NOMO-1 (cell line): ENCODE results near the gene CDC42EP3.
A peak's percentile ranks its signal among the peaks of the same experiment; 100 is the strongest.

ENCODE experiments used
- DNase-seq, 2 experiments: peaks; one replicate each; lab custom pipeline; 2025; ENCODE audit not compliant: unreplicated experiment in 2 of 2; lab: John Stamatoyannopoulos, UW

Gene CDC42EP3

DNA sequence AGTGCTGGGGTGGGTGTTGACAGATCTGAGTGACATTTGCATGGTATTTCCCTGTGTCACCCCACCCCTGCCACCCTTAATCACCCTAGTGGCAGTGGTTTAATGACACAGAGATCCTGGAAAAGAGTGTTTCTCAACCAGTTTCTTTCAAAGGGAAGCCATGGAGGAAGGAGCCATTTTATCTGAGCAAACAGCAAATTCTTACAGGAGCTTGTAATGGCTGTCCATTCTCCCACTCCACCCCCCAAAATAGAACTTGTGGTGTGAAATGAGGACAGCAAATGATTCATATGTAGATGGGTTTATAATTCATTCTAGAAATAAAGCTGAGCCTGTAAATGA lies 51.5 kb downstream of the CDC42EP3 start:
- no peak for DNase-seq

DNA sequence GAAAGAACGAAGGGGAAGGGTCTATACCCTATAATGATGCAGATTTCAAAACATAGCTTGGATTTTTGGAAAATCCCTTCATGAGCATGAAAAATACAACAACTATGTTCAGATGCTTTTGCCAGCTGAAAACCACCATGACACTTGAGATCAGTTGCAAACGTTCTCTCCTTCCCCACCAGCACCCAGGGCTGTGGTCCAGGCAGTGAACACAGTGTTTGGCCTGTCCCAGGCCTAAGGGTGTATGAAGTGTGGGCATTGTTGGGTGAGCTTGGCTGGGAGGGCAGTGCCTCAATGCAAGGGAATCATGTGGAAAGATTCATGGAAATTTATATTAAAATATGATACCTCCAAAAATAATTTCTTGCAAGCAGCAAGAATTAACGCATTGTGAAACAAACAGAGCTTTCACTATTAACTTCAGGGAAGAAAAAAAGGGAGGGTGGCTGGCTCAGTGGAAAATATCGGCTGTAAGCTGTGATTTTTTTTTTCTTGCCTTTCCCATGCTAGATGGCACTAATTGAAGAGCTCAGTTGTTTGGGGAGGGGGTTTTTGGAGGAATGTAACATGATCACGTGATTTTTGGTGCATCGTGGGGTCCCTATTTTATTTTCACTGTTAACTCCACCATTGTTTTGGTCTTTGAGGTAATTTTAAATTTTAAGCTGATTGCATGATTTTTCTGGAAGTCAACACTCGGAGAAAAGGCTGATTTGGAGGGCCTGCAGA lies 52.0 kb downstream of the CDC42EP3 start:
- no peak for DNase-seq

DNA sequence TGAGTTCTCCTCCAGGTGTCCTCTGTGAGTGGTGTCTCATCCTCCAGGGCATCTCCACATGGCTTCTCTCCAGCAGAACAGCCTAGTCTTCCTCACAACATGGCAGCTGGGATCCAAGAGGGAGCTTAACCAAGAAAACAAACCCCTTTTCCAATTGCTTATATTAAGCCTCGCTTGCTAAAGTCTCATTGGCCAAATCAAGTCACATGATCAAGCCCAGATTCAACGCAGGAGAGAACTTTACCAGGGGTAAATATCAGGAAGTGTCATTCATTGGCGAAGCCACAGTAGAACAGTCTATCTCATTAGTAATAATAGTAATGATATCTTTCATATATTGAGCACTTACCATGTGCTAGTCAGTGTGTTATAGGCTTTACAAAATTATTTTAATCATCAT lies 53.1 kb downstream of the CDC42EP3 start:
- no peak for DNase-seq

DNA sequence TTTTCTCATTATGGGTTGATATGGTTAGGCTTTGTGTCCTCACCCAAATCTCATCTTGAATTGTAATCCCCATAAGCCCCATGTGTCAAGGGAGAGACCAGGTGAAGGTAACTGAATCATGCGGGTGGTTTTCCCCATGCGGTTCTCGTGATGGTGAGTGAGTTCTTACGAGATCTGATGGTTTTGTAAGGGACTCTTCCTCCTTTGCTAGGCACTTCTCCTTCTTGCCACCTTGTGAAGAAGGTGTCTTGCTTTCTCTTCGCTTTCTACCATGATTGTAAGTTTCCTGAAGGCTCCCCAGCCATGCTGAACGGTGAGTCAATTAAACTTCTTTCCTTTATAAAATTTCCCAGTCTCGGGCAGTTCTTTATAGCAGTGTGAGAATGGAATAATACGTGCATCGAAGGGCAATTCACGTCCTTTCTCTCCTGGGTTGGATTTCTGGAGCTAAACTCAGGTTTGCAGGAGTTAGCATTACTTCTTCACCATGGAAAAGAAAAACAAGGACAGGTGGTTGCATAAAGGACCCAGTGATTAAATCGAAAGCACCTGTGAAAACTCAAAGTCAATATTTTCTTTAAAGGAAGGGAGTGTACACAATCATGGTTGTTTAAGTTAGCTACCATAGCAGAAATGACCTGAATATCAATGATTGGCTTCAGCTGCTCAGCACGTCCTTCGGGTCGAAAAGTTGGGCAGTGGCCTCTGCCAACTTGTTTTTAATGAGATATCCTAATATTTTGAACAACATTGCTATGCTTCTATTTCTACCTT lies 54.1 kb downstream of the CDC42EP3 start:
- peak in 1 of 2 experiments; percentile 19 for DNase-seq

DNA sequence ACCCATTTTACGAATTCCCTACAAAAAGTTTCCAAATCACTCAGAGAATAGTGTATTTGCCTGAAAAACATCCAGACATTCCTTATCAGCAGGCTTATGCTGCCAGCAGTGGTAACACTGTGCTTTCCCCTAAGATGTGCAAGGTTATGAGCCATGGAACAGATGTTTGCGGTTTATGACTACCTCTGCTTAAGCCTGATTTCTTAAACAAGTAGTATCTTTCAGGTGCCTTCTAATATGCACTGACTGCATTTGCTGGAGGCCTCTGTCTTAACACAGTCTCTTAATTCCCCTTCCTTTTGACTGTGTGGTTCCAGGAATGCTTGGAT lies 54.8 kb downstream of the CDC42EP3 start:
- no peak for DNase-seq

DNA sequence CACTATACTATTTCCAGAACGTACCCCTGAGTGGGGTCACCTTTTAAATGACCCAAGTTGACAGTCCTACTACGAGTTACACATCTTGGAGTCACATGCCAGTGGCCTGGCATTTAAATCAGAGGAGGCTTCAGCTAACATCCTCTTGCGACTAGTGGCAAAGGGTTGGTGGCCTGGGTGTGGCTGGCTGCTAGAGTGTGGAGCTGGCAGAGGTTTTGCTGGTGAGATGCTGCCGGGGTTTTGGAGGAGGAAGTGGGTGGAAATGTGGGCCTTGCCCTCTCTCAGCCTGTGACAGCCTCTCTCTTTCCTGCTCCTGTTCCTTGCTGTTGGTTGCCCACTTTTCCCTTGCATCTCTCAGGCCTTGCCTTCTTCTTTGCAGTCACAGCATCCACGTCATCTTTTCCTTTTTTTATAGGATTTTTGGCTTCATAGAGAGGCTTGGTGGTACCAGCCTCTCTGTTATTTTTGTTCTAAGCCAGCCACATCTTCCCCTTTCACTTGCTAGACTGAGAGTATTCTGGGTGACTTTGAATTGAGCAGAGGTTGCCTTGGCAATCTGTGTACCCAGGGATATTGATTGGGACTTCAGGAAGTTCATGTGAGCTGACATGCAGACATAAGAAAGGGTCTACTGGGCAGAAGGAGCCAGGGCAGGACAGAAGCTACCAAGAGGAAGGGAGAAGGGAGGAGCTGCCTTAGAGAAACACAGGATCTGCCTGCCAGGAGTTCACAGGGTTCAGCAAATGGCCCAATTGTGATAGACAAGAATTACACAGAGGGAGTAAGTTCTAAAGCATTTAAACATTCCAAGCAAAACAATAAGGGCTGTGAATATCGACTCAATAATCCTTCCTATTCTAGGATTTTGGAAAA lies 55.4 kb downstream of the CDC42EP3 start:
- DNase-seq = peak; percentile 65 to 79

DNA sequence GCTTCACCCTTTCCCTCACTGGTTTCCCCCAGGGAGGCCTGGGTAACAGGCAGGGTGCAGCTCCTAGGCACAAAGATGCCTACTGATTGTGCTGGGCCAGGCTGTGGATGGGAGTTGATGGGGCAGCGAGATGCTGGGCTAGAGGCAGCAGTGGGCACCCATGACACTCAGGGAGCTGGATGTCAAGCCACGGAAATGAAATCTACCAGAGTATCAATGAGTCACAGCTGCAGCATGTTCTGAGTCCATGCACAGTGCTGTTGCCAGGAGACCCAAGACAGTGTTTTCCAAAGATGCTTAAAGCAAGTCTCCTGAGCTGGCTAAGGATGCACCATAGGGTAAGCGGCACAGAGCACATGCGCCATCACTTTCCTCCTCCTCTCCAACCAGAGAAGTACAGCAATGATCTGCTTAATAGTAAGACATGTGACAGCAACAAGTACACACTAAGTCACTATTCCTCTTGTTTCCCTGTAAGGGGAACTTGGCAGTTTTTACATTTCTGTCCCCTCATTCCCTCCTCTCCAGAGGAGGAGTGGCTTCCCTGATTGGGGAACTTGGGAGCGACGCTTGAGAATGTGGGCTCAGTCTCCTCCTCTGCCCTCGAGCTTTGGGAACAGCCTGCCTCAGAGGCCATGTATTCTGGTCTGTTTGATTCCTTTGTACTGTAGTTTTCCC lies 57.2 kb downstream of the CDC42EP3 start:
- no peak for DNase-seq

DNA sequence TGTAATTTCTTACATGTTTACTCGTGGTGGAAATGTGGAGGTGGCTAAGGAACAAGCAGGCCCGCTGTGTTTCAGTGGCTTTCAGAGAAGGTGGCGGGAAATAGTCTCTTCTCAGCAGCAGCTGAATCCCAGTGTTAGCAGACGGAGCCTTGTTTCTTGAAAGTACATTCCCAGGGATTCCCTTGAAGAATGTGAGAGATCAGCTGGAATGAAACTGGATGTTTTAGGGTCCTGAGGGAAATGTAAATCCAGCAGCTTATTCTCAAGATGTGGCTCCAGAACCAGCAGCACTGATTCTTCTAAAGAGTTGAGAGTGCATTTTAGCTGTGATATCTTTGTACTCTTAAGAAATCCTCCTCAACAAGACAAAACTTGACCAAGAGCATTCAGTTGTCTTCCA lies 59.1 kb downstream of the CDC42EP3 start:
- DNase-seq = no peak

DNA sequence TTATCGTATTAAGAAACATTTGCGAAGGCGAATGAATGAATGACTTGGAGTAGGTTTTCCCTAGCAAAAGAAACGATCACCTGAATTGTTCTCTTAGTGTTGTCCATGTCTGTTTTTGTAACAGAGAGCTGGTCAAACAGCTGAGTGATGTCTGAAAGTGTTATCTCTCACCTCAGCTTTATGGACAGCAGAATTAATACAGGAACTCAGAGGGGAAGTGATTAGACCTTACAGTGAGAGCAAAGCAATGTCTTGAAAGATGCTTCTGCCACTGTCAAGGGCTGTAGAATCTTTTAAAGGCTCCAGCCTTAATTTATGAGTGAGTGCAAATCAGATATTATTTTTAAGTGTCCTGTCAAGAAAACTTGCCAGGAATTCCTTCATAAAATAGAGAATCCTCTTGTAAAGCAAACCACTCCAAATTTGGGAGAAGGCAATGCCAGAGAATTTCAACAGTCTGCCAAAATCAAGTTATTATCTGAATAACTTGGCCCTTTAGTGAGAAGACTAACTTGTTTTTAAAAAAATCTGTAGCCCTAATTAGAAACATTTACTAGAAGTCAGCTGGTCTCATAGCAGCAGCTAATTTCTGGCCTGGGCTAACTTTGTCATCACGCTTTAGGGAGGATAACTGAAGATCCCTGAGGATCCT lies 60.7 kb downstream of the CDC42EP3 start:
- DNase-seq = no peak

DNA sequence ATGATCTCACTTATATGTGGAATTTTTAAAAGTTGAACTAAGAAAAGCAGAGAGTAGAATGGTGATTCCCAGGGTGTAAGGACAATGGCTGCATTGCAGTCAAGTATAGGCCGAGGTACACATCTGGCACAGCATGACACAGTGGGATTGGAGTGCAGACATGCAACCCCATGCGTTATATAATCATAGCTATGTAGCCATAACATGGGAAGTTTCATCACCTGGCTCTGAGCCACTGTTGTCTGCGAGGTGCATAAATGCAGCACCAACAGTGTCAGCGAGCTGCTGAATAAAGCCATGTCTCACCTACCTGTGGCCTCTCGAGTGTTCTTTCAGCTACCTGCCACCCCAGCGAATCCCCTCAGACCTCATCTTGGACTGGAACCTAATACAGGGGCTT lies 61.7 kb downstream of the CDC42EP3 start:
- DNase-seq = no peak

DNA sequence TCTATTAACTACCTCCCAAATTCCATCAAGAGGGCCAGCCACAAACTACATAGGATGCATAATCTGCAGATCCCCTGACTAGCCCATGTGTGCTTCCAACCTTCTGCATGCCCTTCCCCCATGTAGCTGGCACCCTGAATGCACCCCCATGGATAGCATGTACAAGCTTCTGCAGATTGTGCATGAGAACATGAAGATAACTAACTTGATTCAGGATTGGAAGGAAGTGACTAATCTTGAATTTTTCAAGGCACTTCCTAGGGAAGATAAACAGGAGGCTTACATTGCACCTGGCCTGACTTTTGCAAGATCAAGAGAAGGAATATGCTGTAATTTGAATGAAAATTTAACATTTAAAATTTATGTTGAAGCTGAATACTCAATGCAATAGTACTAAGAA lies 66.7 kb downstream of the CDC42EP3 start:
- no peak for DNase-seq

DNA sequence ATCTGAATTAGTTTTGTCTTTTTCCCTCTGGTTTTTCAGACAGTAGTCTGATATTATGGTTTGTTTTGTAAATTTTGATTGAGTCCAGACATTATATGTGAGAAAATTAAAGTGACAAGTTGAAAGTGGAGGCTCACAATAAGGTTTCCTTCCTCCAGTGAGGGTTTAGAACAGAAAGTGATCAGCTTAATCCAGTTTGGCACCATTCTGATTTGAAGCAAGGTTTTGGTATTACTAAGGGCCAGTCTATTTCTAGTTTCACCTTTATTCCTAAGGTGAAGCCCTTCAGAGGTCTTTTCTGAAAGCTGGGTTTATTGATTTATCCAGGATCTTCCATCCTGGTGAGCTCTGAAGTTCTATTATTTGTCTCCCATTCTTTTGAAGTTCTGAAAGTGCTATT lies 68.7 kb downstream of the CDC42EP3 start:
- no peak for DNase-seq

DNA sequence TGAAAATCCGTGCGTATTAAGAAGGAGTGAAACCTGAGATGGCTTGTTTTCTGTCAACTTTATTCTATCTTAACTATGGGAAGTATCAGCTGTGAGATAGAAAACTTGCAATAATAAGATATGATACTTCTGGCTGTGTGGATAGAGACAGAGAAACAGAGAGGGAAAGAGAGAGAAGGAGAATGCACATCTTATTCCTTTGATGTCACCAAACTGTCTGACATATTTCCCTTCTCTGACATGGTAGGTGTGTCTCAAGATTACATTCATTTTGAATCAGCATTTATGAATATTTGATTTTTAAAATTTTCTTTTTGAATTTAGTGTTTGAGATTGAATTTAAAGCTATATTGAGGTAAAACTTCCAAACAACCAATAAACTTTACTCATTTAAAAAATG lies 69.4 kb downstream of the CDC42EP3 start:
- DNase-seq = no peak

DNA sequence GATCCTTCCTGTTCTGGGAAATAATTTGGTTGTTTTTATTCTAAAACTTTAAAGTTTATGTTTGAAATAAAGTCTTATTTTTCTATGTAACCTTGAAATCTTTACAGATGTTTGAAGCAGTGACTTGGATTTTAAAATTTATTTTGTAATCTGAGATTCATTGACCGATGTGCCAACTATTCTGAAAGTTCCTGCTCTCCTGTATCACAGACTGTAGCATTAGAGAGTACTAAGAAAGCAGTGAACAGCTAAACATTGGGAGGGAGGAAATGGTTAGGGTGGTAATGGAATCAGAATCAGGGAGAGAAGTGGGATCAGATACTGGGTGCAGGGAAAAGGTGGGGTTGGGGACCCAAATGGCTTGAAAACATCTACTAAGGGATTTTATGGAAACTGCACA lies 69.9 kb downstream of the CDC42EP3 start:
- no peak for DNase-seq

DNA sequence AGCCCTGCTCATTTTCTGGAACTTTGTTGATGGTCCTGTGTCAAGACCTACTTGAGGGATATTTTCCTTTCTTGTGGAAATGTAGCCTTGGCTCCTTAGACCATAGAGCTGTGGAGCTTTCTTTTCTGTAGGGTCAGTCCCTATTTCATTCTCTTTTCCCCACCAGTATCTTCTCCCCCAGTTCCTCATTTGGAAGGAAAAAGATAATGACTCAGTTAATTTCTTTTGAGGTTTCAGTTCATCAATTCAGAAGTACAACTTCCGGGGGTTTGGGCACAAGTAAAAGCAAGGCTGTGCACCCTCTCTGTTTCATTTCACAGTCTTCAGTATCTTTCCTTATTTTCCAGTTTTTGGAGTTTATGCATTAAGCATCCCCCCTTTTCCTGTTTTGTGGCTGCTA lies 70.7 kb downstream of the CDC42EP3 start:
- DNase-seq = peak; percentile 81 to 88

DNA sequence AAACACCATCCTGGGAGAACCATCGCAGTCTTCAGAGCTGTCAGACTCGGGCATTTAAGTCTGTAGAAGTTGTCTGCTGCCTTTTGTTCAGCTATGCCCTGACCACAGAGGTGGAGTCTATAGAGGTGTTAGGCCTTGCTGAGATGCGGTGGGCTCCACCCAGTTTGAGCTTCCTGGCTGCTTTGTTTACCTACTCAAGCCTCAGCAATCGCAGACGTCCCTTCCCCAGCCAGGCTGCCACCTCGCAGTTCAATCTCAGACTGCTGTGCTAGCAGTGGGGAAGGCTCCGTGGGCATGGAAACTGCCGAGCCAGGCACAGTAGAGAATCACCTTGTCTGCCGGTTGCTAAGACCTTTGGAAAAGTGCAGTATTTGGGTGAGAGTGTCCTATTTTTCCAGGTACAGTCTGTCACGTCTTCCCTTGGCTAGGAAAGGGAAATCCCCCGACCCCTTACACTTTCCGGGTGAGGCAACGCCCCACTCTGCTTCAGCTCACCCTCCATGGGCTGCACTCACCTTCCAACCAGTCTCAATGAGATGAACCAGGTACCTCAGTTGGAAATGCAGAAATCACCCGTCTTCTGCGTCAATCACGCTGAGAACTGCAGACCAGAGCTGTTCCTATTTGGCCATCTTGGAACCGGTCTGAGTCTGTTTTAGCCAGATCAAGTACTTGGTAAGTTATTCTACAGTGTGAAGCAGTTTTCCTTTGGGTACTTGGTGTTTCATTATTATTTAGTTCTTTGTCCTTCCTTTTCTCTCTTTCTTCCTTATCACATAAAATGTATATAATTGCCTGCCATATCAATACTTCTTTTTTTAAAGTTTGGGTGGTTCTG lies 71.5 kb downstream of the CDC42EP3 start:
- no peak for DNase-seq

DNA sequence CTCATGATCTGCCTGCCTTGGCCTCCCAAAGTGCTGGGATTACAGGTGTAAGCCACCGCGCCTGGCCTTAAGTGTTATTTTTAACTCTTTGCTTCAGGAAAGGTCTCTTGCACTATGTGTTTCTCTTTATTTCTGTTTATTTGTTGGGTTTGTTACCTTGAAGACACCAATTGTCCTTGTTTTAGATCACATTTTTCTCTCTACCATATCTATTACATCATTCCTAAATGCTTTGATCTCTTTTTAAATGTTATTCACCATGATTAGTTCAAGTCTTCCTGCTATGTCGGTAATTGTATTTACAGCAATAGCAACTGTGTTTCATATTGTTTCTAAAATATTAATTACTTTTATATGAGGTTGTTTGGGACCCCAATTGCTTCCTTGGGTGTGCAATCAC lies 77.7 kb downstream of the CDC42EP3 start:
- no peak for DNase-seq

DNA sequence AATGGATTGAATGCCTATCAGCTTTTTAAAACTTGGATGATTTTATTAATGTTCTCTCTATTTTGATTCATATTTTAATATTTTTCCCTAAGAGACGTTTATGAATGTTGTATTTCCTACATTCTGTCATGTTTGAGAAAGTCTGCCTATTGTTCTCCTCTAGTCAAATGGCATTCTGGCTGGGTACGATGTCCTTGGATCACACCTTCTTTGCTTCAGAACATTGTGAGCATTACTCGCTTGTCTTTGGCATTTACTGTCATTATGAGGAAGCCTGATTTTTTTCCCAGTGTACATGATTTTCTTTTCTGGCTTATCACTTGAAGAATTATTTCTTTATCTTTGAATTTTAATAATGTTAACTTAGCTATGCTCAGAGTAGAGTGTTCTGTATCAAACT lies 78.4 kb downstream of the CDC42EP3 start:
- no peak for DNase-seq
